Panc1 (cell line): ENCODE data around the gene PANK1.

Experiments
- POLR2AphosphoS5 ChIP-seq: IDR thresholded peaks from 2 replicates; pipeline ENCODE4 v1.6.1; 2012; ENCODE audit warnings: mild to moderate bottlenecking, low read depth, low read length, moderate library complexity
- SIN3A ChIP-seq: IDR thresholded peaks from 2 replicates; pipeline ENCODE4 v1.6.1; 2012; ENCODE audit warnings: low read depth, mild to moderate bottlenecking, low read length, moderate library complexity, borderline replicate concordance; ENCODE audit not compliant: insufficient read depth
- TCF7L2 ChIP-seq: IDR thresholded peaks from 2 replicates; pipeline ENCODE4 v1.6.1; 2011; ENCODE audit warnings: mild to moderate bottlenecking, low read depth, low read length, inconsistent platforms
- TF ChIP-seq, protein P1 (sequence below): fragments of 450-650 bp; IDR thresholded peaks from 2 replicates; pipeline ENCODE4 v1.5.1; 2017; ENCODE audit warnings: mild to moderate bottlenecking
- TF ChIP-seq, protein P2 (sequence below), 2 experiments: IDR thresholded peaks; 2 replicates each; pipeline ENCODE4 v1.6.1; 2011 to 2012; ENCODE audit warnings: low read depth in 2 of 2, control low read depth in 1 of 2, low read length in 1 of 2, mild to moderate bottlenecking in 1 of 2, moderate library complexity in 1 of 2; ENCODE audit not compliant: insufficient read depth in 1 of 2

DNA sequence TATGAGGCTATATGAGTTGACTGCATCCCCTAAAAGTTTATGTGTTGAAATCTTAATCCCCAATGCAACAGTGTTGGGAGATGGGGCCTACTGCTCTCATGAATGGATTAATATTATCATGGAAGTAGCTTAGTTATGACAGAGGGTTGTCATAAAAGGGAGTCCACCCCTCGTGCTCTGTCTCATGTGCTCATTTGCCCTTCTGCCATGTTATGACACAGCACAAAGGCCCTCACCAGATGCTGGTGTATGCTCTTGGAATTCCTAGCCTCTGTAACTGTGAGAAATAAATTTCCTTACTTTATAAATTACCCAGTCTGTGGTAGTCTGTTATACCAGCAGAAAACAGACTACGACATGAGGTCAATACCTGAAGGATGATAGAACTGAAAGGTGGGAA lies 17.6 kb upstream of the PANK1 start:
- TF ChIP-seq POLR2AphosphoS5 (no peak), SIN3A (no peak), TCF7L2 (no peak)
- TF ChIP-seq, protein P1, sequence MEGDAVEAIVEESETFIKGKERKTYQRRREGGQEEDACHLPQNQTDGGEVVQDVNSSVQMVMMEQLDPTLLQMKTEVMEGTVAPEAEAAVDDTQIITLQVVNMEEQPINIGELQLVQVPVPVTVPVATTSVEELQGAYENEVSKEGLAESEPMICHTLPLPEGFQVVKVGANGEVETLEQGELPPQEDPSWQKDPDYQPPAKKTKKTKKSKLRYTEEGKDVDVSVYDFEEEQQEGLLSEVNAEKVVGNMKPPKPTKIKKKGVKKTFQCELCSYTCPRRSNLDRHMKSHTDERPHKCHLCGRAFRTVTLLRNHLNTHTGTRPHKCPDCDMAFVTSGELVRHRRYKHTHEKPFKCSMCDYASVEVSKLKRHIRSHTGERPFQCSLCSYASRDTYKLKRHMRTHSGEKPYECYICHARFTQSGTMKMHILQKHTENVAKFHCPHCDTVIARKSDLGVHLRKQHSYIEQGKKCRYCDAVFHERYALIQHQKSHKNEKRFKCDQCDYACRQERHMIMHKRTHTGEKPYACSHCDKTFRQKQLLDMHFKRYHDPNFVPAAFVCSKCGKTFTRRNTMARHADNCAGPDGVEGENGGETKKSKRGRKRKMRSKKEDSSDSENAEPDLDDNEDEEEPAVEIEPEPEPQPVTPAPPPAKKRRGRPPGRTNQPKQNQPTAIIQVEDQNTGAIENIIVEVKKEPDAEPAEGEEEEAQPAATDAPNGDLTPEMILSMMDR, result no peak
- TF ChIP-seq, protein P2, sequence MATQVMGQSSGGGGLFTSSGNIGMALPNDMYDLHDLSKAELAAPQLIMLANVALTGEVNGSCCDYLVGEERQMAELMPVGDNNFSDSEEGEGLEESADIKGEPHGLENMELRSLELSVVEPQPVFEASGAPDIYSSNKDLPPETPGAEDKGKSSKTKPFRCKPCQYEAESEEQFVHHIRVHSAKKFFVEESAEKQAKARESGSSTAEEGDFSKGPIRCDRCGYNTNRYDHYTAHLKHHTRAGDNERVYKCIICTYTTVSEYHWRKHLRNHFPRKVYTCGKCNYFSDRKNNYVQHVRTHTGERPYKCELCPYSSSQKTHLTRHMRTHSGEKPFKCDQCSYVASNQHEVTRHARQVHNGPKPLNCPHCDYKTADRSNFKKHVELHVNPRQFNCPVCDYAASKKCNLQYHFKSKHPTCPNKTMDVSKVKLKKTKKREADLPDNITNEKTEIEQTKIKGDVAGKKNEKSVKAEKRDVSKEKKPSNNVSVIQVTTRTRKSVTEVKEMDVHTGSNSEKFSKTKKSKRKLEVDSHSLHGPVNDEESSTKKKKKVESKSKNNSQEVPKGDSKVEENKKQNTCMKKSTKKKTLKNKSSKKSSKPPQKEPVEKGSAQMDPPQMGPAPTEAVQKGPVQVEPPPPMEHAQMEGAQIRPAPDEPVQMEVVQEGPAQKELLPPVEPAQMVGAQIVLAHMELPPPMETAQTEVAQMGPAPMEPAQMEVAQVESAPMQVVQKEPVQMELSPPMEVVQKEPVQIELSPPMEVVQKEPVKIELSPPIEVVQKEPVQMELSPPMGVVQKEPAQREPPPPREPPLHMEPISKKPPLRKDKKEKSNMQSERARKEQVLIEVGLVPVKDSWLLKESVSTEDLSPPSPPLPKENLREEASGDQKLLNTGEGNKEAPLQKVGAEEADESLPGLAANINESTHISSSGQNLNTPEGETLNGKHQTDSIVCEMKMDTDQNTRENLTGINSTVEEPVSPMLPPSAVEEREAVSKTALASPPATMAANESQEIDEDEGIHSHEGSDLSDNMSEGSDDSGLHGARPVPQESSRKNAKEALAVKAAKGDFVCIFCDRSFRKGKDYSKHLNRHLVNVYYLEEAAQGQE (IDR thresholded peaks at IDR 0.05; ENCODE audit: insufficient read depth in 1 of 2, low read depth in 2 of 2, low read length in 1 of 2), result no peak
